Measurements from ENCODE around the gene TBPL1. TPM values are rescaled to one million over a fixed set of nuclear protein-coding genes. Genes with fewer than 3 reads are reported as not detected.
"Not testable (repeated sequence)": the region's sequence is repeated elsewhere in the genome, so short reads cannot be mapped to it uniquely, and the experiment has no call there.

TBPL1 gene
- total and polyA plus RNA-seq, 10 of the 15 experiments (the other 5 are each of a cell fraction or from before 2014, with no cell fraction given), result 34.6 to 71.2 (median 43.0) TPM

- TF ChIP-seq DPF2 (IDR thresholded peaks at IDR 0.05) (no peak), NR2F1 (conservative IDR thresholded peaks at IDR 0.05) (no peak), BMI1 (IDR thresholded peaks at IDR 0.05; ENCODE audit: borderline replicate concordance) (no peak), BHLHE40 (IDR thresholded peaks at IDR 0.05; ENCODE audit: borderline replicate concordance in 1 of 2, low read depth in 2 of 2, low read length in 1 of 2) (no peak), PKNOX1 (IDR thresholded peaks at IDR 0.05) (no peak), TCF3 (IDR thresholded peaks at IDR 0.05; ENCODE audit: borderline replicate concordance, insufficient read depth, low read depth, low read length) (no peak), CUX1 (IDR thresholded peaks at IDR 0.05; ENCODE audit: insufficient replicate concordance, low read depth, low read length) (no peak), NFXL1 (IDR thresholded peaks at IDR 0.05; ENCODE audit: borderline replicate concordance) (no peak), IRF5 (IDR thresholded peaks at IDR 0.05; ENCODE audit: borderline replicate concordance) (no peak), MXI1 (IDR thresholded peaks at IDR 0.05; ENCODE audit: low read depth, low read length) (no peak)
Observed at GRCh38 chr6:133978896-133979240, 25.8 kb downstream of the TBPL1 start (continued).

- ChIA-PET CTCF (interaction anchor here (1.0 to 4.7 kb wide), 5 partner anchors 11 to 84 kb away, joined by 3 to 35 read pairs (median 3); no protein-coding TSS in a partner anchor), SMC1A (ENCODE audit: uncharacterized antibody, unreplicated experiment) (interaction anchor here (1.1 to 2.7 kb wide), 4 partner anchors 25 to 118 kb away, joined by 3 to 7 read pairs (median 4); no protein-coding TSS in a partner anchor), RAD21 (ENCODE audit: unreplicated experiment) (interaction anchor here (1.0 kb wide), 1 partner anchor 55 kb away, joined by 3 read pairs; no protein-coding TSS in a partner anchor)
- intact Hi-C loops (cut with micrococcal nuclease; ENCODE audit: unreplicated experiment); DNase-seq (ENCODE audit: low read depth, low spot score); ATAC-seq; H2AFZ ChIP-seq (ENCODE audit: control insufficient read depth, low read depth, low read length); H3K4me2 ChIP-seq (ENCODE audit: control insufficient read depth, insufficient read depth); H3K36me3 ChIP-seq (ENCODE audit: control insufficient read depth in 2 of 2, insufficient read depth in 2 of 2, low read length in 1 of 2); BruUV-seq (replicated peaks); POLR2A ChIA-PET; FAIRE-seq; H3K4me3 ChIP-seq; H3K4me1 ChIP-seq (ENCODE audit: control insufficient read depth, insufficient read depth, low read length); H3K9ac ChIP-seq (ENCODE audit: control insufficient read depth, insufficient read depth, low read length); H3K27ac ChIP-seq (ENCODE audit: control insufficient read depth, insufficient read depth); H3K27me3 ChIP-seq (replicated peaks in 1 of 2; ENCODE audit: control insufficient read depth in 2 of 2, insufficient read depth in 2 of 2, low read length in 1 of 2); H3K9me3 ChIP-seq (replicated peaks; ENCODE audit: control insufficient read depth, insufficient read depth, low read length); in situ Hi-C loops (cut with MboI); H4K20me1 ChIP-seq (ENCODE audit: control insufficient read depth, insufficient read depth): not testable (repeated sequence)
- H3K79me2 ChIP-seq (ENCODE audit: control insufficient read depth, insufficient read depth, low read length), result peaks cover 14% of the 10 kb centered on the region
- 91% methylated on average over 7 of the region's 7 CpGs for WGBS (ENCODE audit: insufficient coverage, insufficient replicate concordance, low lambda C conversion rate, missing lambda C conversion rate)
Observed at GRCh38 chr6:133979269-133979963, 26.4 kb downstream of the TBPL1 start.
